Neural progenitor cell (in vitro differentiated cells): ENCODE results near the gene RCE1.

Source experiments
- EZH2 ChIP-seq: fragments of 200-600 bp; sonication (generic); IDR thresholded peaks from 2 replicates; pipeline ENCODE4 v1.6.1; 2017; ENCODE audit warnings: antibody characterized with exemption, mild to moderate bottlenecking, moderate library complexity
- EZH2phosphoT487 ChIP-seq: fragments of 200-600 bp; sonication (generic); IDR thresholded peaks from 2 replicates; pipeline ENCODE4 v1.6.1; 2017; ENCODE audit warnings: antibody characterized with exemption
- TF ChIP-seq, protein P1 (sequence below): fragments of 200-600 bp; sonication (generic); IDR thresholded peaks from 2 replicates; pipeline ENCODE4 v1.5.1; 2017; ENCODE audit warnings: antibody characterized with exemption, mild to moderate bottlenecking

GRCh38 chr11:66870616-66871520 lies 27.6 kb downstream of the RCE1 start:
- TF ChIP-seq, protein P1, sequence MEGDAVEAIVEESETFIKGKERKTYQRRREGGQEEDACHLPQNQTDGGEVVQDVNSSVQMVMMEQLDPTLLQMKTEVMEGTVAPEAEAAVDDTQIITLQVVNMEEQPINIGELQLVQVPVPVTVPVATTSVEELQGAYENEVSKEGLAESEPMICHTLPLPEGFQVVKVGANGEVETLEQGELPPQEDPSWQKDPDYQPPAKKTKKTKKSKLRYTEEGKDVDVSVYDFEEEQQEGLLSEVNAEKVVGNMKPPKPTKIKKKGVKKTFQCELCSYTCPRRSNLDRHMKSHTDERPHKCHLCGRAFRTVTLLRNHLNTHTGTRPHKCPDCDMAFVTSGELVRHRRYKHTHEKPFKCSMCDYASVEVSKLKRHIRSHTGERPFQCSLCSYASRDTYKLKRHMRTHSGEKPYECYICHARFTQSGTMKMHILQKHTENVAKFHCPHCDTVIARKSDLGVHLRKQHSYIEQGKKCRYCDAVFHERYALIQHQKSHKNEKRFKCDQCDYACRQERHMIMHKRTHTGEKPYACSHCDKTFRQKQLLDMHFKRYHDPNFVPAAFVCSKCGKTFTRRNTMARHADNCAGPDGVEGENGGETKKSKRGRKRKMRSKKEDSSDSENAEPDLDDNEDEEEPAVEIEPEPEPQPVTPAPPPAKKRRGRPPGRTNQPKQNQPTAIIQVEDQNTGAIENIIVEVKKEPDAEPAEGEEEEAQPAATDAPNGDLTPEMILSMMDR = no peak
- TF ChIP-seq EZH2phosphoT487 = no peak
- TF ChIP-seq EZH2 = no peak
